GM18508 (cell line): ENCODE results near the gene IL17RB.

ENCODE experiments used
- ATAC-seq: cut with Tn5 transposase; IDR thresholded peaks from one replicate; pipeline ENCODE4 v1.9.1; 2021; ENCODE audit warnings: moderate number of reproducible peaks; ENCODE audit not compliant: insufficient read depth, unreplicated experiment

Gene IL17RB

GRCh38 chr3:53900666-53901331, 54.4 kb downstream of the IL17RB start:
- ATAC-seq: no peak

- no peak for ATAC-seq
These were observed 55.7 kb downstream of the IL17RB start for GRCh38 chr3:53902067-53902466.

GRCh38 chr3:53902711-53903110, 56.3 kb downstream of the IL17RB start:
- no peak for ATAC-seq

GRCh38 chr3:53913401-53913800, 67.0 kb downstream of the IL17RB start:
- ATAC-seq: no peak
